SK-N-SH treated with all-trans-retinoic acid at 6 μM for 48 hours (cell line): ENCODE data around the gene STK4.

Experiments used
- ARNTL ChIP-seq: fragments of 450-650 bp; formaldehyde crosslinking; IDR thresholded peaks from 2 replicates; pipeline ENCODE4 v1.5.0; 2020; ENCODE audit warnings: low read depth, mild to moderate bottlenecking, moderate library complexity, borderline replicate concordance
- CSRNP3 ChIP-seq: fragments of 250-450 bp; sonication (Bioruptor Pico); IDR thresholded peaks from 2 replicates; pipeline ENCODE4 v1.5.1; 2021; ENCODE audit warnings: mild to moderate bottlenecking, moderate library complexity
- ESRRG ChIP-seq: fragments of 250-450 bp; sonication (Bioruptor Pico); IDR thresholded peaks from 2 replicates; pipeline ENCODE4 v1.6.1; 2021; ENCODE audit warnings: mild to moderate bottlenecking
- PATZ1 ChIP-seq: fragments of 250-450 bp; sonication (Bioruptor Pico); IDR thresholded peaks from 2 replicates; pipeline ENCODE4 v1.8.0; 2020; ENCODE audit warnings: mild to moderate bottlenecking, moderate library complexity, borderline replicate concordance
- POU6F1 ChIP-seq: fragments of 250-450 bp; sonication (Bioruptor Pico); IDR thresholded peaks from 2 replicates; pipeline ENCODE4 v1.8.0; 2021; ENCODE audit warnings: low read depth, mild to moderate bottlenecking, moderate library complexity, borderline replicate concordance
- PPARA ChIP-seq: fragments of 250-450 bp; sonication (Bioruptor Pico); IDR thresholded peaks from 2 replicates; pipeline ENCODE4 v1.5.0; 2020; ENCODE audit warnings: mild to moderate bottlenecking, borderline replicate concordance
- SNAI2 ChIP-seq: fragments of 250-450 bp; sonication (Bioruptor Pico); IDR thresholded peaks from 2 replicates; pipeline ENCODE4 v1.5.0; 2020; ENCODE audit warnings: mild to moderate bottlenecking, moderate library complexity
- TSHZ2 ChIP-seq: fragments of 250-450 bp; sonication (Bioruptor Pico); IDR thresholded peaks from 2 replicates; pipeline ENCODE4 v1.5.0; 2020; ENCODE audit warnings: mild to moderate bottlenecking, moderate library complexity
- ZFP30 ChIP-seq: fragments of 450-650 bp; formaldehyde crosslinking; IDR thresholded peaks from 2 replicates; pipeline ENCODE4 v1.5.0; 2022; ENCODE audit warnings: mild to moderate bottlenecking, moderate library complexity
- ZNF565 ChIP-seq: fragments of 450-650 bp; formaldehyde crosslinking; conservative IDR thresholded peaks from 2 replicates; pipeline ENCODE4 v1.5.0; 2020; ENCODE audit warnings: low read depth, mild to moderate bottlenecking, moderate library complexity
- ZNF70 ChIP-seq: fragments of 450-650 bp; formaldehyde crosslinking; IDR thresholded peaks from 2 replicates; pipeline ENCODE4 v1.5.0; 2020; ENCODE audit warnings: mild to moderate bottlenecking, moderate library complexity
- ZNF8 ChIP-seq: fragments of 450-650 bp; formaldehyde crosslinking; IDR thresholded peaks from 2 replicates; pipeline ENCODE4 v1.5.0; 2020; ENCODE audit warnings: mild to moderate bottlenecking, moderate library complexity

- TF ChIP-seq POU6F1 (CRISPR knock-in tag): no peak
- no peak for TF ChIP-seq TSHZ2 (CRISPR knock-in tag)
- no peak for TF ChIP-seq ARNTL
- TF ChIP-seq PPARA: no peak
- no peak for TF ChIP-seq ZNF70 (CRISPR knock-in tag)
- TF ChIP-seq ZNF565 (CRISPR knock-in tag): no peak
- TF ChIP-seq ZNF8 (CRISPR knock-in tag): no peak
- TF ChIP-seq PATZ1: no peak
- TF ChIP-seq CSRNP3 (CRISPR knock-in tag): no peak
- TF ChIP-seq SNAI2 (CRISPR knock-in tag): no peak
- TF ChIP-seq ESRRG: no peak
- no peak for TF ChIP-seq ZFP30 (CRISPR knock-in tag)
Observed at GRCh38 chr20:45008521-45009049, 42.3 kb downstream of the STK4 start.
